ENCODE measurements around the gene SLC38A5. TPM values are rescaled to one million over a fixed set of nuclear protein-coding genes. Genes with fewer than 3 reads are reported as not detected.

SLC38A5 gene
- total RNA-seq, 1 donor from 2014 or later = 2.3 TPM

DNA sequence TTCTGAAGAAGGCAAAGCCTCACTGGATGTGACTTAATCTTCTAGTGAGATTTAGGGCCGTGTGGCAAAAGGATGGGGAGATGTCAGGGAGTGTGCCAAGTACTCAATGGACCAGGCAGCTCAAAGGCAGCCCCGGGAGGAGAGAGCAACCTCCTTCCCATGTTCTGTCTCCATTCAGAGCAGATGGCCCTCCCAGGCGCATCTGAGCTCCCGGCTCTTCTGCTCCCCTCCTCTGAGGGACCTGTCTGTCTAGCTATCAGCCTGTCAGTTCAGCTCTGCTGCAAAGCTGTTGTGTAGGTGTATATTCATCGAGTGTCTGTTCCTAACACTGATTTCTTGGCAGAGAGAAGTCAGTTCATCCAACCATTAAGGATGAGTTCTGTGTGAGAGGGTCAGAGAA lies 27.8 kb upstream of the SLC38A5 start:
- no peaks in the 10 kb centered on the region for H3K27me3 ChIP-seq
- H3K4me1 ChIP-seq = no peaks in the 10 kb centered on the region
- no peaks in the 10 kb centered on the region for H3K36me3 ChIP-seq
- no peaks in the 10 kb centered on the region for H3K9me3 ChIP-seq (ENCODE audit: low read depth)
- no peak overlapping the region for H3K4me3 ChIP-seq
- H4K20me1 ChIP-seq (ENCODE audit: low read depth) = no peaks in the 10 kb centered on the region
- no peaks in the 10 kb centered on the region for H3K79me2 ChIP-seq (ENCODE audit: low read depth)
- DNase-seq (ENCODE audit: low spot score) = no peak
- Mint-ChIP-seq H3K9me3 (peaks cover 9% of the 10 kb centered on the region), H3K27ac (no peak overlapping the region), H3K4me1 (peaks cover 4% of the 10 kb centered on the region), H3K4me3 (no peak overlapping the region), H3K27me3 (ENCODE audit: insufficient read depth, low read depth) (peaks cover 9% of the 10 kb centered on the region), H3K36me3 (no peaks in the 10 kb centered on the region)
- no peak for TF ChIP-seq EZH2 (IDR thresholded peaks at IDR 0.05)
- TF ChIP-seq, protein P1, sequence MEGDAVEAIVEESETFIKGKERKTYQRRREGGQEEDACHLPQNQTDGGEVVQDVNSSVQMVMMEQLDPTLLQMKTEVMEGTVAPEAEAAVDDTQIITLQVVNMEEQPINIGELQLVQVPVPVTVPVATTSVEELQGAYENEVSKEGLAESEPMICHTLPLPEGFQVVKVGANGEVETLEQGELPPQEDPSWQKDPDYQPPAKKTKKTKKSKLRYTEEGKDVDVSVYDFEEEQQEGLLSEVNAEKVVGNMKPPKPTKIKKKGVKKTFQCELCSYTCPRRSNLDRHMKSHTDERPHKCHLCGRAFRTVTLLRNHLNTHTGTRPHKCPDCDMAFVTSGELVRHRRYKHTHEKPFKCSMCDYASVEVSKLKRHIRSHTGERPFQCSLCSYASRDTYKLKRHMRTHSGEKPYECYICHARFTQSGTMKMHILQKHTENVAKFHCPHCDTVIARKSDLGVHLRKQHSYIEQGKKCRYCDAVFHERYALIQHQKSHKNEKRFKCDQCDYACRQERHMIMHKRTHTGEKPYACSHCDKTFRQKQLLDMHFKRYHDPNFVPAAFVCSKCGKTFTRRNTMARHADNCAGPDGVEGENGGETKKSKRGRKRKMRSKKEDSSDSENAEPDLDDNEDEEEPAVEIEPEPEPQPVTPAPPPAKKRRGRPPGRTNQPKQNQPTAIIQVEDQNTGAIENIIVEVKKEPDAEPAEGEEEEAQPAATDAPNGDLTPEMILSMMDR (IDR thresholded peaks at IDR 0.05) = no peak
- no peak overlapping the region for H2AFZ ChIP-seq (replicated peaks)
- no peak overlapping the region for H3K27ac ChIP-seq
- H3K4me2 ChIP-seq = no peak overlapping the region
- no peaks in the 10 kb centered on the region for H3F3A ChIP-seq (ENCODE audit: low read depth)
- no peak overlapping the region for H3K9ac ChIP-seq

DNA sequence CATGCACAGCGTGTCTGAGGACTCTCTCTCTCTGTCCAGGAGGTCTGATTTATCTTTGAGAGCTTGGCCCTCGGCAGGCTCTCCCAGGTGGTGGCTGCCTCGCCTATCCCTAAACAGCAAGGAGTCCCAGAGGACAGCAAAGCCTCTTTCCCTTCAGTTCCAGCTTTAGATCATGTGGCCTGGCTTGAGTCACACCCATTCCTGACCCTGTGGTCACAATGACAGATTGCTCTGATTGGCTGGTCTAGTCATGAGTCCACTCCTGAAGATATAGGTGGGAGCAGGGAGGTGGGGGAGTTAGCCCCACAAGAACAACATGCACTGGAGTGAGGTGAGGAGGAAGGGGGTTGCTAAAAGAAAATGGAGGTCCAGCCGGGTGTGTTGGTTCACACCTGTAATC lies 26.6 kb upstream of the SLC38A5 start:
- H4K20me1 ChIP-seq (ENCODE audit: low read depth) = no peaks in the 10 kb centered on the region
- no peaks in the 10 kb centered on the region for H3K36me3 ChIP-seq
- no peaks in the 10 kb centered on the region for H3K79me2 ChIP-seq (ENCODE audit: low read depth)
- H2AFZ ChIP-seq (replicated peaks) = no peak overlapping the region
- H3K9ac ChIP-seq = no peak overlapping the region
- Mint-ChIP-seq H3K9me3 (peaks cover 9% of the 10 kb centered on the region), H3K27me3 (ENCODE audit: insufficient read depth, low read depth) (peaks cover 12% of the 10 kb centered on the region), H3K4me3 (no peak overlapping the region), H3K4me1 (peaks cover 4% of the 10 kb centered on the region), H3K27ac (peak overlapping the region; percentile 64), H3K36me3 (no peaks in the 10 kb centered on the region)
- no peaks in the 10 kb centered on the region for H3K4me1 ChIP-seq
- no peaks in the 10 kb centered on the region for H3K9me3 ChIP-seq (ENCODE audit: low read depth)
- H3K27ac ChIP-seq = no peak overlapping the region
- no peak overlapping the region for H3K4me2 ChIP-seq
- TF ChIP-seq, protein P1 (IDR thresholded peaks at IDR 0.05) = no peak
- TF ChIP-seq EZH2phosphoT487 (IDR thresholded peaks at IDR 0.05) (no peak), EZH2 (IDR thresholded peaks at IDR 0.05) (no peak)
- H3K27me3 ChIP-seq = no peaks in the 10 kb centered on the region
- DNase-seq (ENCODE audit: low spot score) = no peak
- H3K4me3 ChIP-seq = no peak overlapping the region
- H3F3A ChIP-seq (ENCODE audit: low read depth) = no peaks in the 10 kb centered on the region

DNA sequence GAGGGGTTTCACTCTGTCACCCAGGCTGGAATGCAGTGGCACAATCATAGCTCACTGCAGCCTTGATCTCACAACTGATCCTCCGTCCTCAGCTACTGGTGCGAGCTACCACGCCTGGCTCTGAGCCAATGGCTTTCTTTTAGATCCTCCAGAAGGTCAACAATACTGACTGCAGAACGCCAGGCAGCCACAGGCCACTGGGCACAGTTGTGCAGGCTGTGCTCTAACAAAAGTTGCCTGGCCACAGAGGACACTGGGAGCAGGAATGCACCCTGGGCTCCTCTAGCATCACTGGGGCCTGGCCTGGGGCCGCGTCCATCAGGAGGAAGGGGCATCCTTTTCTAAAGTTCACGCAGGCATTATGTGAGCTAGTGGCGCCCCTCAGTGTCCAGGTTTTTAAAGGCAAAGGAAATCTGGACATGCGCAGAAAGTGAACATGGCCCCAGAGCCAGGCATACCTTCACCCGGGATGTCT lies 23.9 kb upstream of the SLC38A5 start:
- peaks cover 7% of the 10 kb centered on the region for H3K27me3 Mint-ChIP-seq (ENCODE audit: insufficient read depth, low read depth)
- Histone ChIP-seq H3K9me3 (ENCODE audit: low read depth) (no peaks in the 10 kb centered on the region), H3K9ac (no peak overlapping the region), H3K27ac (no peak overlapping the region), H3K4me1 (no peaks in the 10 kb centered on the region), H3K79me2 (ENCODE audit: low read depth) (no peaks in the 10 kb centered on the region), H3F3A (ENCODE audit: low read depth) (no peaks in the 10 kb centered on the region), H3K4me3 (no peak overlapping the region), H3K36me3 (no peaks in the 10 kb centered on the region), H4K20me1 (ENCODE audit: low read depth) (no peaks in the 10 kb centered on the region), H2AFZ (replicated peaks) (no peak overlapping the region), H3K4me2 (no peak overlapping the region), H3K27me3 (no peaks in the 10 kb centered on the region)
- no peak for TF ChIP-seq EZH2phosphoT487 (IDR thresholded peaks at IDR 0.05)
- TF ChIP-seq, protein P1 (IDR thresholded peaks at IDR 0.05) = peak; percentile 55
- no peak for TF ChIP-seq EZH2 (IDR thresholded peaks at IDR 0.05)
- no peak overlapping the region for H3K4me3 Mint-ChIP-seq
- no peaks in the 10 kb centered on the region for H3K36me3 Mint-ChIP-seq
- peaks cover 7% of the 10 kb centered on the region for H3K9me3 Mint-ChIP-seq
- peaks cover 4% of the 10 kb centered on the region for H3K4me1 Mint-ChIP-seq
- peak; percentile 74 for DNase-seq (ENCODE audit: low spot score)
- peak overlapping the region; percentile 87 for H3K27ac Mint-ChIP-seq

Data from neural progenitor cell (in vitro differentiated cells).